AG08395 (cell line): ENCODE data around the gene IPO13.

ENCODE experiments used
- DNase-seq: peaks from one replicate; pipeline ENCODE4 v3.0.0; 2012; ENCODE audit warnings: mixed read lengths, low spot score

The IPO13 gene

DNA sequence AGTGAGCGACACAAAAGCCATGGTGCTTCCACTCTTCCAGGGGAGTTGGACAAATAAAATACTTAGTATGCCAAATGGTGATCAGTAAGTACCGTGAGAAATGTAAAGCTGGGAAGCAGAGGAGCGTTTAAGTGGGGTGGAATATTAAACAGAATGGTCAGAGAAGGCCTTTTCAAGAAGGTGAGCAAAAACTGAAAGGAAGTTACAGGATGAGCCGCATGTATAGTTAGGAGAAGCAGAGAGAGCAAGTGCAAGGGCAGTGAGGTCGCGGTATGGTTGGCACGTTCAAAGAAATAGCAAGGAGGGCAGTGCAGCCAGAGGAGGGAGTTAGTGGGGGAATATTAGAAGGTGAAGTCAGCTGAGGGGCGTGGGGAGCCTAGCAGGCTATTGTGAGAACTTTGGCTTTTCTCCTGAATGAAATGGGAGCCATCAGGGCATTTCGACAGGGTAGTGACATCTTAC is 27.3 kb downstream of the IPO13 start:
- no peak for DNase-seq

DNA sequence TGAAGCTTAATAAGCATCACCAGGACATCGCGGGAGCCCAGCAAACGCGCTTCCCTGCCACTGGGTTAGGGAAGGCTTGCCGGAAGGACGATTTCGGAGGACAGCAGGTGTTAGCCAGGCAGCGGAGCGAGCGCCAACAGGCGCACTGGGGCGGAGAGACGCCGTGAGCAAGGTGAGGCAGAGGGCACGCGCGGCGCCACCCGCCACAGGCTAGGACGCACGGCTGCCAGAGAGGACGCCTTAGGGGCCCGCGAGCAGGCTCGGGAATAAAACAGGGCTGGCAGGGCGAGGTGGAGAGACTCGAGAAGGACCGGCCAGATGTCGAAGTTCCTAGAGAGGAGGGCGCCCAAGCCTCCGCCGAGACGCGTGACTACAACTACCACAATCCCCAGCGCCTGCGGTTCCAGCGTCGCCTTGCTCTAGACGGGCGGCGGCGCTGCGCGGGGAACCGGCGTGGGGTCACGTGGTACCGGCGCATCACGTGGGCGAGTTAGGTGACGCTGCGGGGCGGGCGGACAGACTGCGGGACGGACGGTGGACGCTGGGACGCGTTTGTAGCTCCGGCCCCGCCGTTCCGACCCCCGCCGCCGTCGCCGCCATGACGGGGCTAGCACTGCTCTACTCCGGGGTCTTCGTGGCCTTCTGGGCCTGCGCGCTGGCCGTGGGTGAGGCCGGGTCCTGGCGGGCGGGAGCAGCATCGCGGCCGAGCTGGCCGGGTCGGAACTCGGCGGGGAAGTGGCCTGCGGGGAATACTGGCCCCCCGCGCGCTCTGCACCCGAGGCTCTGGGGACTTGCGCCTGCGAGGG is 27.9 kb downstream of the IPO13 start, which contains the start of gene ATP6V0B:
Gene ATP6V0B, plus strand, starts transcription at position 518 of the 806 bp plus-strand sequence. Its CDS starts 81 bp downstream, at position 599.
- DNase-seq = peak; percentile 97

DNA sequence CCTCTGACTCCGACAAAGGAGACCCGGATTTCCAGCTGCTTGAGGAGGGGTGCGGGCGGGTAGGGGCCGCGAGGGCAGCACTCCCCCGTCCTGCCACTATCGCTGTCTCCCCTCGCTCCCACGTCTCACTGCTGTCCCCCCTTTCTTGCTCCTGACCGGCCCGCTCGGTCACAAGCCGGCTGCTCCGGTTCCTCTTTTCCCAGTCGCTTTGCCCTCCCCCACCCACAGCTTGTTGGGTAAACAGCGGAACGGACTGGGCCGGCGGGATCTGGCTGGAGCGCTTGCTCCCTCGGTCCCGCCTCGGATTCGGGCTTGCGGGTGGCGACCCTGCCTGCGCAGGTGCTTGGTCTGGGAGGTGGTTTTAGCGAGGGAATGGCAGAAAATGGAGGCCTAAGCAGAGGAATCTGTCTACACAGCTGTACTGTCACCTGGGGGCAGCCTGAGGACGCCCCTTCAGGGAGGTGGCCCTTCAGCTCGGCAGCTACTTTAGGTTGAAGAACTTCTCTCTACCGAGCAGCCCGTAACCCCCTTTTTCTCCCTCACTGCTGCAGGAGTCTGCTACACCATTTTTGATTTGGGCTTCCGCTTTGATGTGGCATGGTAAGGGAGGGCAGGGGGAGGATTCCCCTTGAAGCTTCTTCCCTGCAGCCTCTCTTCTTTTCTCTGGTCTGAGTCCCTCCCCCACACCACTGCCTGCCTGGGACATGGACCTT is 28.7 kb downstream of the IPO13 start:
- DNase-seq = peak; percentile 38

DNA sequence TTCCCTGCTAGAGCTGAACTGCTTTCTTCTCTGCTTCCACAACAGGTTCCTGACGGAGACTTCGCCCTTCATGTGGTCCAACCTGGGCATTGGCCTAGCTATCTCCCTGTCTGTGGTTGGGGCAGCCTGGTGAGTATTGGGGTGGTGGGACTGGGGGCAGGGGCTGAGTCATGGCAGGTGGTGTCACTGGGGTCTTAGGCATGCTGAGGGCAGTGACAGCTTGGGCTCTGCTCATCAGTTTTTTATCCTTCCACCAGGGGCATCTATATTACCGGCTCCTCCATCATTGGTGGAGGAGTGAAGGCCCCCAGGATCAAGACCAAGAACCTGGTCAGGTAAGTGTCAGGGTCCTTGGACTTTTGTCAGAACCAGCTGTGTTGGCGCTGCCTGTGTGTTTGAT is 29.3 kb downstream of the IPO13 start:
- no peak for DNase-seq

DNA sequence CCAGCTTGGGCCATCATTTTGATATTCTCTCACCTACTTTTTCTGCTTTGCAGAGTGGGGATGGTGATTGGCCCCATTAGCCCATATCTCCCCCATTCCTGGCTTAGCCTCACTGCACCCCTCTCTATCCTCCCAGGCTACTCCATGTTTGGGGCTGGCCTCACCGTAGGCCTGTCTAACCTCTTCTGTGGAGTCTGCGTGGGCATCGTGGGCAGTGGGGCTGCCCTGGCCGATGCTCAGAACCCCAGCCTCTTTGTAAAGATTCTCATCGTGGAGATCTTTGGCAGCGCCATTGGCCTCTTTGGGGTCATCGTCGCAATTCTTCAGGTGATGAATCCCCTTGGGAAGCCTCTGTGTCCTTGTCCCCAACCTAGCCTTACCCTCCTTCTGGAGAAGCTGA is 30.1 kb downstream of the IPO13 start:
- no peak for DNase-seq

DNA sequence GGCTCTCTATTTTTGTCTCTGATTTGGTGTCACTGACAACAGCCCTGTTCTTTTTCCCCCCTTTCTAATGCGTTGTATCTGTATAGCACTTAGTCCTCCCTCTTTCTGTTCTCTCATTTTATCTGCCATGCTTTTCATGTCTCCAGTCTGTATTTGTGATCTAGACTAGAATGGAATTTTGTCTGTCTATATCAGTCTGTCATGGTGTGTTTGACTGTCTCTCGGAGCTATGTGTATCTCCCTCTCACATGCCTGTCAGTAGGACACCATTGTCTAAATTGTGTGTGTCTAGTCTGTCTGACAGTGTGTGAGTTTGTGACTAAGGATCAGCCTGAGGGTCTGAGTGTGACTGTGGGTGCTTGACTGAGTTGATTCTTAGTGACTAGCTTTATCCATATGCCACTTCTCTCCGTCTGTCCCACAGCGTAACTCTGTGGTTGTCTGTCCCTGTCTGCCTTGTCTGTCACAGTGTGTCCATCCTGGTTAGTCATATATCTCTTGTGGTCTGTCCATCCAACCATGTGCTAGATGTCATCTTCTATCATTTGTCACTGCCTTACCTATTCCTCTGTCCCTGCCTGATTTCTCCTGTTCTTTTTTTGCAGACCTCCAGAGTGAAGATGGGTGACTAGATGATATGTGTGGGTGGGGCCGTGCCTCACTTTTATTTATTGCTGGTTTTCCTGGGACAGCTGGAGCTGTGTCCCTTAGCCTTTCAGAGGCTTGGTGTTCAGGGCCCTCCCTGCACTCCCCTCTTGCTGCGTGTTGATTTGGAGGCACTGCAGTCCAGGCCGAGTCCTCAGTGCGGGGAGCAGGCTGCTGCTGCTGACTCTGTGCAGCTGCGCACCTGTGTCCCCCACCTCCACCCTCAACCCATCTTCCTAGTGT is 30.9 kb downstream of the IPO13 start:
- DNase-seq = no peak

DNA sequence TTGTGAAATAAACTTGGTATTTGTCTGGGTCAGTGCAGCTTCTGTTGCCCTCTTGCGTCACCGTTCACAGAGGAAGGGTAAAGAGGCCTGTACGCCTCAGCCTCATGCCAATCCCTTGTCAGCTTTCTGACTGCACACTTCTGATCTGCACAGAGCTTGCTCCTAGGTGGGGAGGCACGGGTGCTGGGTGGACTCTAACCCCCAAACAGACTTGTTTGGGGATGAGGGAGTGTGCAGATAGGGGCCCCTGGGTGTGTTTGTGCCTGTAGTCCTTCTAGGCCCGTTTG is 31.5 kb downstream of the IPO13 start:
- no peak for DNase-seq

DNA sequence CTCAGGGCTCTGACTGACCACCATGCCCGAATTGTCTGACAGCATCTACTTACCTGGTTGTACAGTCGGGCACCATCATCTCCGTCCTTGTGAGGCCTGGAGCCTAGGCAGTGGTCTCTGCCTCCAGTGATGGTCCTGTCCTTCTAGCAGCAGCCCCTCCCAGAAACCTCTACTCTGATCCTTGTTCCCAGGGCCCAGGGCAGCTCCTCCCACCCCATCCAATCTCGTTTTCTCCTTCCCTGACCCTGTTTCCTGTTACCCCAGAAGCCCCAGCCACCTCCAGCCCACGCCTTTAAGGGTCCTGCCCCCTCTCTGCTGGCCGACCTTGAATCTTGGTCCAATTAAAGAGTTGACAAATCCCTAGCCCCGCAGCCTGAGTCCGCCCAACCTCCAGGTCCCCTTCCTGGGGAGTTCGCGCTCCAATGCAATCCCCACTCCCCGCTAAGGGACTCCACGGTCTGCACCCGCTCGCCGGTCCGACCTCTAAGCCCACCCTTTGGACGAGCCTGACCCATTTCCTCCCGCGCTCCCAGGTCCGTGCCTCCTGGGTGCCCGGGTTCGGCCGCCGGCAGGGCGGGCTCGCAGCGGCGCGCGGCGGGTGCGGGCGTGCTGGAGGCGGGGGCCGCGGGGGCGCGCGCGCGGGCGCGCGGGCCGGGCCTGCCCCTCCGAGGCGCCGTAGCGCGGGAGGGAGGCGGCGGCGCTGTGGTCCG is 32.0 kb downstream of the IPO13 start, which contains the start of gene B4GALT2:
Gene B4GALT2, plus strand, starts transcription at position 660 of the 710 bp plus-strand sequence. CDS start 1,951 bp downstream, outside the sequence.
- peak; percentile 76 for DNase-seq

DNA sequence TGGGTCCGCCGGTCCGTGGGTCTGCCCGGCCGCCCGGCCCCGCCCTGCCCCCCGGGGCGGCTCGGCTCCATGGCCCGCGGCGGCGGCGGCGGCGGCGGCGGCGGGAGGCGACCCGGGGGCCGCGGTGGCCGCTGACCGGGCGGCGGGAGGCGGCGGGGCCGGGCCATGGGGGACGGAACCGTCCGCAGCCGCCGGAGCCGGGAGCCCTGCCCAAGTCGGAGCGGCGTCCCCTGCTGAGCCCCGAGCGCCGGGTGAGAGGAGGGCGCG is 32.4 kb downstream of the IPO13 start:
- DNase-seq = no peak

DNA sequence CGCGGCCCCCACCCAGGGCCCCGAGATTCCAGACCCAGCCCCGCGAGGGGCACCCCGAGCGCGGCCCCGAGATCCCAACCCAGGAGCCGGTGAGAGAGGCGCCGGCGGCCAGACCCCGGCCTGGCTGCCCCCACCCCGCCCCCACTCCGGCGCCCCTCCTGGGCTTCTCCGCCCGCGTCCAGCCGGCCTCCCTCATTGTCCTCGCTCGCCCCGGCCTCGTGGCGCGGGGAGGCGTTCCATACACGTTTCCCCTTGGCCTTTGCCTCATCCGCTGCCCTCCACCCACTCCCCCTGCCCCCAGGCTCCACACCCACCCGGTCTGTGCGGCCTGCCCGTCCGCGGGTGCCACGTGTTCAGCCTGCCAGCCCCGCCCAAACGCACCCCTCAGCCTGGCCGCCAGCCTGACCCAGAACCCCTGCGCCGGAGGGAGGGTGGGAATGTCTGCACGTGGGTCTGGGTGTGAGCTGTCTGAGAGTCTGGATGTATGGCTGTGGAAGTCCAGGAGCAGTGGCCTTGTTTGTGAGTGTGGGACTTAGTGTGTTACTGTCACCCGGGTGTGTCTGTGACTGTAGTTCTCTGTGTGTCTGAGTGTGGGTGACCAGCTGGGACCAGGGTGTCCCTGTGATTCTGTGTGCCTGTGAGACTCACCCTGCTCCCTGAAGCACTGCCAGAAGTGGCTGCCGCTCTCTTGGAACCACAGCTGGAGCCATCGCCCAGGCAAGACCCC is 32.9 kb downstream of the IPO13 start:
- peak; percentile 57 for DNase-seq

DNA sequence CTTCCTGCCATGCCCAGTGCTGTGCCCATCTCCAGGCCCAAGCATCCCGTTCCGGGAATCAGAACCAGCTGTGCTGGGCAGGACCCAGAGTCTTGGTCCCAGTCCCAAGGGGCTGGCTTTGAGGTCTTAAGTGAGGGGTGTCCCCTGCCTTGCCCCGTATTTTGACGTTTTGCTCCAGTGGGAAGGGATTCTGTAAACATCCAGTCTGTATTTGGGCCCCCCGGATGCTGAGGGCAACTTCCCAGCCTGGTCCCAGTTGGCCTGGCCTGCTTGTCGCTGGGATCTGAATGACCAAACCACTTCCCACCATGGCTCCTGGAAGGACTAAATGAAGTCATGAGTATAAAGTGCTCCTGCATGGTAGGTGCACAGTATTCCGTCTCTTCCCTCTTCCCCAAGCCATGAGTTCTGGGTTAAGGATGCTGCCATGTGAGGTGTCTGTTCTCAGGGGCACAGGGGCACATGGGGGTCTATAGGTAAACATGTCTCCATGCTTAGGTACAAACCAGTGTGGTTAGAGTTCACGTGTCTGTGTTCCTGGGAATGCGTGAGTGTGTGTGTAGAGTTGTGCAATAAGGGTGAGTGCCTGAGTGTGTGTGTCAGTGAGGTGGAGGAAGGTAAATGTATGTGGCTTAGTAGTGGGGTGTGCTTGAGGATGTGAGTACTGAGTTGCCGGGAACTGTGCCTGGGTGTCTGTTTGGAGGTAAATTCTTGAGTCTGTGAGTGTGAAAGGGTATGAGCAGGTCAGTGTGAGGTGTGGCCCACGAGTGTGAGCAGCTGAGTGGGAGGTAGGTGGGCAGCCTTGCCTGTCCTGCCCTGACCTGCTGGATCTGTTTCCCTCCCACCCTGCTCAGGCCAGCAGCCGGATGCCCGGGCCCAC is 33.7 kb downstream of the IPO13 start:
- peak; percentile 15 for DNase-seq

DNA sequence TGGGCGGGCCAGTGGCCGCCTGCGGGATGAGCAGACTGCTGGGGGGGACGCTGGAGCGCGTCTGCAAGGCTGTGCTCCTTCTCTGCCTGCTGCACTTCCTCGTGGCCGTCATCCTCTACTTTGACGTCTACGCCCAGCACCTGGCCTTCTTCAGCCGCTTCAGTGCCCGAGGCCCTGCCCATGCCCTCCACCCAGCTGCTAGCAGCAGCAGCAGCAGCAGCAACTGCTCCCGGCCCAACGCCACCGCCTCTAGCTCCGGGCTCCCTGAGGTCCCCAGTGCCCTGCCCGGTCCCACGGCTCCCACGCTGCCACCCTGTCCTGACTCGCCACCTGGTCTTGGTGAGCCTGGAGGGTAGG is 34.4 kb downstream of the IPO13 start:
- DNase-seq = no peak

DNA sequence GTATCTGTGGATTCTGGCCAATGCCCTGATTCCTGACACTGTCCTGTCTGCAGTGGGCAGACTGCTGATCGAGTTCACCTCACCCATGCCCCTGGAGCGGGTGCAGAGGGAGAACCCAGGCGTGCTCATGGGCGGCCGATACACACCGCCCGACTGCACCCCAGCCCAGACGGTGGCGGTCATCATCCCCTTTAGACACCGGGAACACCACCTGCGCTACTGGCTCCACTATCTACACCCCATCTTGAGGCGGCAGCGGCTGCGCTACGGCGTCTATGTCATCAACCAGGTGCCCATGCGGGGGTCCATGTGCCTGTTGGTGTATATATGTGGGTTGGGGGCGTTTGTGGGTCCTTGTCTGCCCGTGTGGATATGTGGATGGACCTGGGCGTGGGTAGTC is 34.9 kb downstream of the IPO13 start:
- DNase-seq = no peak

DNA sequence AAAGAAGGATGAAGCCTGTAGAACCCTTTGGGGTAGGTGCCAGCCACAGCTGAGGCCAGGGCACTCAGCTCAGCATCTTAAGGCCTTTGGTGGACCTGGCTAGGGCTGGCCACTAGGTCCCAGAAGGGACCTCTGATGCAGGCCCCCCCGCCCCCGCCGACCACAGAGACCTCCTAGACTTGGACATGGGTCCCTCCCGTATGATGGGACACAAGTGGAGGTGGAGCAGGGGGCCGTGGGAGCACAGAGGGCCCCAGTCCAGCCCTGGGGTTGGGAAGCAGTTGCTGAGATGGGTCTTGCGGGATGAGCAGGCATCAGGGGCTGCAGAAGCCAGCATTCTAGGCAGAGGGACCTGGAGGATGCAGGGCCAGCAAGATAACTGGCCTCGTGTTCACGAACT is 35.5 kb downstream of the IPO13 start:
- DNase-seq = no peak

DNA sequence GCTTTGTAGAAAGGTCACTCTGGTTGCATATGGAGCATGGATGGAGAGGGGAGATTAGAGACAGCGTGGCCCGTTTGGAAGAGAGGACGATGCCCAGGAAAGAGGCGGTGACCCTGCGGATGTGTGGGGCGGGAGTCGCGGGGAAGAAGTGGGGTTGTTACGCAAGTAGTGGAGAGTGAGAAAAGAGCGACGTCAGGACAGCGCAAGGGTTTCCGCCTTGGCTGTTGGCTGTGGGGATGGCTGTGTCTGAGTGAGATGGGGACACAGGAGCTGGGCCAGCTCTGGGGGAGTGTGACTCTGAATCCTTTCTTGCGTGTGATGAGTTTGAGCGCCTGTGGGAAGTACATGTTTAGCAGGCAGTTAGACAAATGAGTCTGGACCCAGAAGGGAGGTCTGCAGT is 36.1 kb downstream of the IPO13 start:
- DNase-seq = no peak

DNA sequence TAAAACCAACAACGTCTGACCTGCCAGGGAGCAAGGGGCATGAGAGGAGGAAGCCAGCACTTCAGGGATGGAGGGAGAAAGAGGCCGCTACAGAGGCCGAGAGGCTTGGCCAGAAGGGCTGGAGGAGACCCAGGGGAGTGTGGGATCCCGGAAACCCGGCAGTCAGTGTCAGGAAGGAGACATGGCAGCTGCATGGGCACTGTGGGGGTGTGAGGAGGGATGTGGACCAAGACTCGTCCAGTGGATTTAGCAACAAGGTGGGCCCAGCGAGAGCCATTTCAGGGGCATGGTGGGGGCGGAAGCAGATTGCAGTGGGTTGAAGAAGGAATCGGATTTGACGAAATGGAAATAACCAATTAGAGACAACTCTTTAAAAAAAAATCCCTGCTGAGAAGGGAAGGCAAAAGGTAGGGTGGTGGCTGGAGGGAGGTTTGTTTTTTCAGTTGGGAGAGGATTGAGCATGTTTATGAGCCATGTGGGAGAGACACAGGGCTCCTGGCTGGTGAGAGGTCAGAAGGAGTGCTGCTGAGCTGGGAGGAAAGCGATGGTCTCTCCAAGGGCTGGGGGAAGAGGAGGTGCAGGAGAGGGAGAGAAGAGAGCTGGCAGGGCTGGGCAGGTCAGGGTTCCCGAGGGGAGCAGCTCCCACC is 36.6 kb downstream of the IPO13 start:
- no peak for DNase-seq

DNA sequence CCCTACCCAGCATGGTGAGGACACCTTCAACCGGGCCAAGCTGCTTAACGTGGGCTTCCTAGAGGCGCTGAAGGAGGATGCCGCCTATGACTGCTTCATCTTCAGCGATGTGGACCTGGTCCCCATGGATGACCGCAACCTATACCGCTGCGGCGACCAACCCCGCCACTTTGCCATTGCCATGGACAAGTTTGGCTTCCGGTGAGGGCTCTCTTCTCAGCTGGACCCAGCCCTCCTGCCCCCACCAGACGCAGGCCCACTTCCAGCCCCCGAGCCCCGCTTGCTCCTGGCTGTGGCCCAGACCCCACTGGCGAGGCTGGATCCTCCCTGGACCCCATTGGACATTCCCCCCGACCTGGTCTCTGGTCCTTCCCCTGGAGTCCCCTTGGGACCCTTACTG is 38.1 kb downstream of the IPO13 start:
- DNase-seq = no peak

DNA sequence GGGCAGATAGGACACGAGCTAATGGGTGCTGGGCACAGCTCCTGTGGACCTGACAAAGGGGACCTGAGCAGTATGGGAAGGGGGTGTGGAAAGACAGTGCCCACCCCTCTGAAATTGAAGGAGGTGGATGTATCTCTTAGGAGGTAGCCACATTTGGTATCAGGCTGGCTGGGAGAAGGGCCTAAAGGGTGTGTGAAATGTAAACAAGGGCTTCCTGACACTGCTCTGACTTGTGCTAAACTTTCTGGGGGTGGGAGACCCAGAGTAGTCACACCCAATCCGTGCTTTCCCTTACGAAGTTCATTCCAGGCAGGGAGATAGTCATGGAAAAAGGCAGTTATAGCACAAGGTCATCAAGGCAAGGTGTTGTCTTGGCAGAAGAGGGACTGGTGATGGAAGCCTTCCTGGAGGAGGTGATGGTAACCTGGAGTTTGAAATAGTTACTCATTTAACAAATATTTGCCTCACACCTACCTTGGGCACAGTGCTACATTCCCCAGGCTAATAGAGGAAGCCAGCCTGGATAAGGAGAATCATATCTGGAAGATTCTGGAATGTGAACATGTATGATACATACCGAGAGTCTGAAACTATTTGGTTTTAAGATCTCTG is 39.3 kb downstream of the IPO13 start:
- DNase-seq = no peak

DNA sequence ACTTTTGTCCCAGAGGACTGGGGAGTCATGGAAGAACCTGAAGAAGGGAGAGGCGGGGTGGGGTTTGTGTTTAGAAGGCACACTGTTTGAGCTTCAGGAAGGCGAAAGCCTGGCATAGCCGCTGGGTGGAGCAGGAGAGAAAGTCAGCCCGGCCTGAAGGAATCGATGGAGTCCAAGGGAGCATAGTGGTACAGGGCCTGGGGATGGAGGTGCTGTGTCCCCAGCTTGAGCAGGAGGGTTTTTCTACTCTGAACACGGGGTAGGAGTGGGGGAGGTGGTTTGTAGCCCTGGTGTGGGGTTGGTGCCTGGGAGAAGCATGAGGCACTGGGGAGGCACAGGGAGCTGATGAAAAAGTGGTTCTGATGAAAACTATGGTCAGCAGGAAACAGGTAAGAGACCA is 40.0 kb downstream of the IPO13 start:
- no peak for DNase-seq
